NCI-H1930 (cell line): ENCODE results near the gene XRRA1.
"Not testable (repeated sequence)": the region's sequence is repeated elsewhere in the genome, so short reads cannot be mapped to it uniquely, and the experiment has no call there.

Source experiments
- DNase-seq, 2 experiments: peaks; one replicate each; lab custom pipeline; 2025; lab: John Stamatoyannopoulos, UW

The XRRA1 gene, protein sequence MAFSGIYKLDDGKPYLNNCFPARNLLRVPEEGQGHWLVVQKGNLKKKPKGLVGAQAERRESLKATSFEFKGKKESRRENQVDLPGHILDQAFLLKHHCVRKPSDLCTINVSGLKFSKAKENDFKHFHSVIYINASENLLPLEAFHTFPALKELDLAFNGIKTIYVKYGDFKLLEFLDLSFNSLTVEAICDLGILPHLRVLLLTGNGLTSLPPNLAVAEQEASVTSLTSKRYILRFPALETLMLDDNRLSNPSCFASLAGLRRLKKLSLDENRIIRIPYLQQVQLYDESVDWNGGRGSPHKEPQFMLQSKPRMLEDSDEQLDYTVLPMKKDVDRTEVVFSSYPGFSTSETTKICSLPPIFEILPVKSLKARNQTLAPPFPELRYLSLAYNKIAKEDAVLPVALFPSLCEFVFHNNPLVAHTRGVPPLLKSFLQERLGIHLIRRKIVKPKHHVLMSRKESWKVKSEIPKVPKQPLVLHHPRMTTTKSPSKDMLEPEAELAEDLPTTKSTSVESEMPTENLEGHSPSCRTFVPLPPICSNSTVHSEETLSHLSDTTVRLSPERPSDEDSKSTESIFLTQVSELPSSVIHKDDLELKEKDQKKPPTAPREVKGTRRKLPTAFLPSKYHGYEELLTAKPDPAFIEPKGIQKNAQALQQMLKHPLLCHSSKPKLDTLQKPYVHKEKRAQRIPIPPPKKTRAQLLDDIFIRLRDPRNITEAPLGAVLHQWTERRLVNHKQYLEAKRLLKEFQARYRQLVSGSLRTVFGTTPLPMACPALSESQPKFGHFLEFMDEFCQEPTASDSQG

DNA sequence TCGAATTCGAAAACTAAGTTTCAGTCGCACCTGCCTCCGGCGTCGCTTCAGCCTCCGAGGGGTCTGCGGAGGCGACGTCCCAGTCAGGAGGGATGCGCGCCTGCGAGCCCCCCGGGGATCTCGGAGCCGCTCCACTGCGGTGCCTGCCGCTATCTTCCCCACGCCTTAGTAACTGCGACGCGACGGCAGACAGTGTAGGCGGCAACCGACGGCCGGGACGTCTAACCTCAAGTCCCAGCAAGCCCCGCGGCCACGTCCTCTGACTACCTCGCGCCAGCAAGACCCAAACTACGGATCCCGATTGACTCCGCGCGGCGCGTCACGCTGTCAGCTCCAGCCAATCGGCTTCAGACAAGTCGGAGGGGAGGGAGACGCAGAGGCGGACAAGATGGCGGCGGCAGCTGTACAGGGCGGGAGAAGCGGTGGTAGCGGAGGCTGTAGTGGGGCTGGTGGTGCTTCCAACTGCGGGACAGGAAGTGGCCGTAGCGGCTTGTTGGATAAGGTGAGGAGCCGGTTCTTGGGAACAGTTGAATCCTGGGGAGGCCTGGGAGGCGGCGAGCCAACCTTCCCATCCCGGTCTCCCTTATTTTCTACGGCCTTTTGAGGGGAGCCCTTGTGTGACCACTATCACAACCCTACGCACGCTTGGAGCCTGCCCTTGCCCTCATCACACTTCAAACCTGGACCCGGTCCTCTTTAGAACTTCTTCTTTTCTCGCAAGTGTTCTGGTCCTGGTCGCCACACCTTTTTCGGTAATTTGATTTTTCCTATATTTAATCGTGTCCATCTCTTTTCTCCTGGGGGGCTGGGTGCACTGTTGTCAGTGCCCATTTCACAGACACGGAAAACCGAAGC lies at the start of gene XRRA1, which contains the start of gene SPCS2:
Gene XRRA1 (minus strand): TSS at position 194 of the 855 bp plus-strand sequence. CDS start 8,213 bp downstream, outside the sequence.
Gene SPCS2 (plus strand): TSS at position 369 of the 855 bp plus-strand sequence. CDS start 20 bp downstream, at position 389.
- DNase-seq: peak; percentile 94 to 95

DNA sequence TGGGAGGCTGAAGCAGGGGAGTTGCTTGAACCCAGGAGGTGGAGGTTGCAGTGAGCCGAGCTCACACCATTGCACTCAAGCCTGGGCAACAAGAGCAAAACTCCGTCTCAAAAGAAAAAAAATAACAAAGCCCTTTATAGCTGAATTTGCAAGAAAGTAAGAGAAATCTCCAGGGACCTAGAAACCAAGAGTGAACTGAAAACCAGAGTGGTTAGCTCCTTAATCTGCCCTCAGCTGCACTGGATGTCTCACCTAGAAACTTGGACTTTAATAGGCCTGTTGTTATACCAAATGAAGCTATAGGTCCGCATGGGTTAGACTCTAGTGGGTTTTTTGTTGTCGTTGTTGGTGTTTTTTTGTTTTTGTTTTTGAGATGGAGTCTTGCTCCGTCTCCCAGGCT lies 44.0 kb upstream of the XRRA1 start:
- no peak for DNase-seq

DNA sequence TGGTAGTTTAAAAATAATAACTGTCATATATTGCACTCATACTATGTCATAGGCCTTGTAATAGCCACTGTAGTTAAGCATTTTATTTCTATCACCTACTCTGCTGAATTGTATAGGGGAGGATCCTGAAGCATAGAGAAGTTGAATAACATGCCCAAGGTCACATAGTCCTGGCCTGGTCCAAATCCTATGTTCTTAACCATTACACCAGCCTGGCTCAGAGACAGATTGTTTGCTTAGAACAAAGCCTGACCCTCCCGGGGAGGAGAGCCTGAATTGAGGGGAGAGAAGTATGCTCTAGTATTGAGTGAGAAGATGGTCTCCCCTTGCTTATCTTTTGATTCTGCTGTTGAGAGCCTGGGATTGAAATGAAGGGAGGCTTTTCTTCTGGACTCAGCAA lies 42.0 kb upstream of the XRRA1 start:
- DNase-seq: no peak

DNA sequence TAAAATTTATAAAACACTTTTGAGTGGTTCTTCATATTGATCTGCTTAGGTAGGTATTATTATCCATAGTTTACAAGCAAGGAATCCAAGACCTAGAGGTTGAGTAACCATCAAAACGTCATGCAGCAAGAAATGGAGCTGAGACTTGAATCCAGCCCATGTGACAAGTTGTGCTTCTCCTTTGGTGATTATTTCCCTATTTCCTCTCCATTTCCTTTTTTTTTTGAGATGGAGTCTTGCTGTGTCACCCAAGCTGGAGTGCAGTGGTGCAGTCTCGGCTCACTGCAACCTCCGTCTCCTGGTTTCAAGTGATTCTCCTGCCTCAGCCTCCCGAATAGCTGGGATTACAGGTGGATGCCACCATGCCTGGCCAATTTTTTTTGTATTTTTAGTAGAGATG lies 41.3 kb upstream of the XRRA1 start:
- not testable (repeated sequence) for DNase-seq

DNA sequence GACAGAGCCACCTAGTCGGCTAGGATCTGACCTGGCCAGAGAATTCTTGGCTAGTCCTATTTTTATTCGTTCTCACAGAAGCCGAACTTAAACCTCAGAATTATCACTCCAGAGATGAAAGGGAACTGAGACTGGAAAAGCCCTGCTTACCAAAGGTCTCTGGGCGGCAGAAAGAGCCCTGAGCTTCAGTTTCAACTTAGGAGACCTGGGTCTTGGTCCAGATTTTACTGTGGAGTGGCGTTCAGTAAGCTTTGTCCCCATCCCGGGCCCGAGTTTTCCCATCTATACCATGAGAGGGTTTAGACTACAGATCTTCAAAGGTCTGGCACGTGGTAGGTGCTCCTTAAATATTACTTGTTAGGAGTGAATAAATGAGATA lies 40.4 kb upstream of the XRRA1 start:
- no peak for DNase-seq

DNA sequence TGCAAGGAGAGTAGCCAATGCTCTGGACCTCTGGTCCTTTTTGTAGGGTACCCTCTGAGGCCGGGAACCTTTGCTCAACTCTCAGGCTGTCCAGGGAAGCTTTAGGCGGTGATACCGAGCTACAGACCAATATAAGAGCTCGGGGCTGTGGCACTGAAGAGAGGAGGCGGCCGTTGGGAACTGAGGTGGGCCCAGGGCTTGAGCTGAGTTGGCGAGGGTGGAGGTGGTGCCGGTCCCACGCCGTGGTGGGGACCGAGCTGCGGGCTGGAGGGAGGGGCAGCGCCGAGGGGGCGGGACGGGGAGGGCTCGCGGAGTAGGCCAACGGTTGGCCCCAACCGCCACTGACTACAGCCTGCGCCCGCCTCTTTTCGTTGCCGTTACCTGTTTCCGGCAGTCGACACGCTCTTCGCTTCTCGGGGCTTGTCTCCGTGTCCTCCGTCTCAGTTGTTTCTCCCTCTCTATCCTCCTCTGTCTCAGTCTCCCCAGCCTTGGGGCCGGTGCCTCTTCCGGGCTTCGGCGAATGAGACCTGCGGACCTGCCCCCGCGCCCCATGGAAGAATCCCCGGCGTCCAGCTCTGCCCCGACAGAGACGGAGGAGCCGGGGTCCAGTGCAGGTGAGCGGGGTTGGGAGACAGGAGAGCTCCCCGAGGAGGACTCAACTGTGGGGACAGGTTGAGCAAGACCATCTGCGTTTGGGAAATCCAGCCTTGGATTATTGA lies 39.8 kb upstream of the XRRA1 start, which contains the start of gene NEU3:
Gene NEU3 (plus strand): TSS at position 393 of the 719 bp plus-strand sequence. CDS start 128 bp downstream, at position 521.
- peak; percentile 60 to 64 for DNase-seq

DNA sequence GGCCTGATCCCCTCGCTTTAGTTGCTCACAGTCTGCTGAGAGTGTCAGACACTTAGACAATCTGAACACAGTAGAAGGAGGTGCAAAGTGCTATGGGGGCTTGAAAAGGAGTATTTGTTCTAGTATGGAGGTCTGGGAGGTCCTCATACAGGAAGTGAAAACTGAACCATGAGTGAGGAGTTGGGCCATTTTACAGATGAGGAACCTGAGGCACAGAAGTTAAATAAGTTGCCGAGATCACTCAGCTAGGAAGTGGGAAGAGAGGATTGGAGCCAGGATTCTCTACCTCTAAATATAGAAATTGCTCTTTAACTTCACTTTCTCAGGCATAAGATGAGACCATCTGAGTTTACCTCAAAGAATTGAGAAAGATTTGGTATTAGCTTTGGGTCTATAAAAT lies 35.8 kb upstream of the XRRA1 start:
- no peak for DNase-seq

DNA sequence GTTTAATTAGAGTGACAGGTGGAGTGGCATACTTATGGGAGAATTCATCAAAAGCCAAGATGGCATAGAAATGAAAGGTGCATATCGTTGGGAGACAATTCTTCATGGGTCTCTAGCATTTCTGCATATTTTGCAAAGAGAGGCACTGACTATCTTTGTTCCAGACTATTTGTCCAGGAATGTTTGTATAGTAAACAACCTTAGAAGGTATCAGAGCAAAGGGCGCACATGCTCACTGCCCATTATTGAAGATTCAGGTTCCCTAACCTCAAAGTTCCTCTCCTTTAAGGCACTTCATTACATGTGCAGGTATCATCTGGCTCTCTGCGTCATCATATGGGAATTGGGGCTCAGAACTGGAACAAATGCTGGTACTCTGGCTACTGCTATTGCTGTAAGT lies 35.2 kb upstream of the XRRA1 start:
- DNase-seq: no peak

DNA sequence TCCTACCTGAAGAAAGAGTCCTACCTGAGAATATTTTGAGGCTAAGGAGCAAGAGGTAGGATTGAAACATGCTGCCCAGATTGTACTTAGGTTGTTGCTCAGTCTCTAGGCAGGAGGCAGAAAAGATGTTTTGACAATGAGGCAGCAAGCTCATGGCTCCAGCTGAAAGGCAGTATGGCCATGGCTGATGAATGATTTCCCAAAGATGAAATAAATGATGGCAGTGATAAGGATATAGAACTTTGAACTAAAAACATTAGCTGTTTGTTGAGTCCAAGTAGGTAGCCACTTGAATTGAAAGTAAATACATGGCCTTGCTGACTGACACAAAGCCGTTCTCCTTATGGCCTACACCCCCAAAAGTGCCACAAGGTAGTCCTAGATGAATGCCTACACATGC lies 33.0 kb upstream of the XRRA1 start:
- DNase-seq: no peak

DNA sequence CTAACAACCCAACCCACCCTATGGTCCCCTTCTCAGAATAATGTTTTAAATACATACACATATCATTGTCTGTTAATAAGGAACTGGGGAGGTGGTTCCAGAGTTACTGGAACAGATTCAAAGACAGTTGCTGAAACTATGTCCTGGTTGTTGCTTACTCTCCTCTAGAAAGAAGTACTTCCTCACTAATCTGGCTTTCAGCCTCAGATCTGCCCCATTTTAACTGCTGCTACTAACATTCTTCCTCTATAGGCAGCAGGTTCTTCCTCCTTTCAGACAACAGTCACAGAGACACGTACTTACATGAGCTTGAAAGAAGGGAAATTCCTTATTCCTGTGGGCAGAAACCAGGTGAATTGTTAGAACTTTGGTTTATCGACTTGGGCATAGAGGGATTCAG lies 31.7 kb upstream of the XRRA1 start:
- DNase-seq: no peak

DNA sequence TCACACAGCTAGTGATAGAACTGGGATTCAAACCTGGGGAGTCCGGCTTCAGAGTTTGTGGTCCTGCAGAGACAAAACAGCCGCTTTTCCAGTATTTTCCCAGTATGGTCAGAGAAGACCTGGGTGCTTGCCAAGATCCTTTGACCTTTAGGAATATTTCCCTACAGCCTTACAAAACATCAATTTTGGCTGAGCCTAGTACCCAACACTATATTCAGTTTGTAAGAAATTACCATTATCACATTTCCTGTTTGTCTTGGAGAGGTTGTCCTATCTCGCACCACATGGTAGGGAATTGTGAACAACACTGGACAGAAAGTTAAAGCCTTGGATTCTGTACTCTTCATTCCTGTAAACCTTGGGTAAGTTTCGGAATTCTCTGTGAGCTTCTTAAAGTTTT lies 29.1 kb upstream of the XRRA1 start:
- DNase-seq: no peak

DNA sequence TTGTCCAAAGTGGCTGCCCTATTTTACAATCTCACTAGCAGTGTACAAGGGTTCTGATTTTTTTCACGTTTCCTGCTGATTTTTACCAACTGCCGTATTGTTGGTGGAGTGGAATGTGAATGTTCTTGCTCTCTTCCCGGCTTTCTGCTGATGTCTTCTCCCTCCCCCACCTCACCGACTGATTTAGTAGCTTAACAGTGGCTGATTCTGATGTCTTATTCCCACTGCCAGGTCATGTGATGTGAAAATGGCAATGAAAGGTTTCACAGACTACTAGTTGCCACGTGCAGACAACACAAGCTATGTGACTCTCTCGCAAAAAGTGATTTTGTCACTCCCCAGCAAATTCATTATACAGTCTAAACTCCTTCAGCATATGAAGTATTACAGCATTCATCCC lies 22.5 kb upstream of the XRRA1 start:
- DNase-seq: no peak

DNA sequence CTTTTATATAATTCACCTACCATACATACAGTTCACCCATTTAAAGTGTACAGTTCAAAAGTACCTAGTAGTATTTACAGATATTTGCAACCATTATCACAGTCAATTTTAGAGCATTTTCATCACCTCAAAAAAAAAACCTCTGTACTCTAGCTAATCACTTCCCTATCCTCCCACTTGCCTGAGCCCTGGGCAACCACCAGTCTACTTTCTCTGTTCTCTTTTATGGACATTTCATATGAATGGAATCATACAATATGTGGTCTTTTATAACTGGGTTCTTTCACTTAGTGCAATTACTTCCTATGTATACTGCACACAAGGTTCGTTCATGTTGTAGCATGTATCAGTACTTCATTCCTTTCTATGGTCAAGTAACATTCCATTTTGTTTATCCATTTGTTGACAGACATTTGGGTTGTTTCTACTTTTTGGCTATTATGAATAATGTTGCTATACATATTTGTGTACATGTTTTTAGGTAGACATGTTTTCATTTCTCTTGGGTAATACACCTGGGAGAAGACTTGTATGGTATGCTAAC lies 22.0 kb upstream of the XRRA1 start:
- no peak for DNase-seq

DNA sequence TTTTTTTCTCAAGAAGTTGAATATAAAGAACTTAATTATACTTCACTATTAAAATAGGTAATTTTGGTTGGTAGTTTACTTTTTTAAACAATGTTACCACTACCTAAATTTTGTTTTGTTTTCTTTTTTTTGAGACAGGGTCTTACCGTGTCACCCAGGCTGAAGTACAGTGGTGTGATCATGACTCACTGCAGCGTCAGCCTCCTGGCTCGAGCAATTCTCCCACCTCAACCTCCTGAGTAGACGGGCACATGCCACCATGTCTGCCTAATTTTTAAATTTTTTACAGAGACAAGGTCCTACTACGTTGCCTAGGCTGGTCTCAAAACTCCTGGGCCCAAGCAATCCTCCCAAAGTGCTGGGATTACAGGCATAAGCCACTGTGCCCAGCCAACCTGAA lies 17.8 kb upstream of the XRRA1 start:
- DNase-seq: no peak

DNA sequence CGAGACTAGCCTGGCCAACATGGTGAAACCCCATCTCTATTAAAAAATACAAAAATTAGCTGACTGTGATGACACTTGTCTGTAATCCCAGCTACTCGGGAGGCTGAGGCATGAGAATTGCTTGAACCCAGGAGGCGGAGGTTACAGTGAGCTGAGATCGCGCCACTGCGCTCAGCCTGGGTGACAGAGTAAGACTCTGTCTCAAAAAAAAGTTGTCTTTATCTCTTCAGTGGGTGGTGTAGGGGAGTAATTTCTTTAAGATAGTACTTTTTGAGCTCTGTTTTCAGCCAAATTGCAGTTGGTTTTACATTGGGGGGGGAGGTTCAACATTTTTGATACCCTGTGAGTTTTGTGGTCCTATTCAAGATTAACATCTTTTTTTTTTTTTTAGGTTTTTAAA lies 11.2 kb upstream of the XRRA1 start:
- not testable (repeated sequence) for DNase-seq

DNA sequence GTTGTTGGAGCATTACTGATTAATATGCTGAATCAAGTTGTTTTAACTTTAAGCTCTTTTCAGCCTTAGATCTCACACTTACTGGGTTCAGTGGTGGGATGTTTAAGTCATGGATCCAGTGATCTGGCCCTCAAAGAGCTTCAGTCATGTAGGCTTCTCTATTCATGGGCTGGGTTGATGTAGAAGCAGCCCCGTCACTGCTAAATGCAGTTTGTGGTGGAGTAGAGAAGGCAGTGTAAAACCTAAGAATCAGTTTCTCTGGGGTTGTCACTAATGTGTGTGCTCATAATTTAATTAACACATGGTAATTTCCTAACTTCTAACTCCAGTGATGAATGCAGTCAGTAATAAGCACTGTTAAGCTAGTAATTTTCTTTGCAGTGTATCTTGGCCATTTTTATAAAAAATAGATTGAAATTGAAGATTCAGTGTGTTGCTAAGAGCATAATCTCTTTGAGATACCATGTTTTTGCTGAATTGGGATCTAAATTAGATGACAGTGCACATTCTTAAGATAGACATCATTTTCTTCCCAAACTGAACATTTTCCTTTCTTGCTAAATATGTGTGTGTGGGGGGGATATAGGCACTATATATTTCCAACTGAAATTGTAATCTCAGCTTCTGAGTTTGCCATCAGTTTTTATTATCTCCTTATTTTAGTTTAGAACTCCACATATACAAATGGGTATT lies 9.2 kb upstream of the XRRA1 start:
- no peak for DNase-seq

DNA sequence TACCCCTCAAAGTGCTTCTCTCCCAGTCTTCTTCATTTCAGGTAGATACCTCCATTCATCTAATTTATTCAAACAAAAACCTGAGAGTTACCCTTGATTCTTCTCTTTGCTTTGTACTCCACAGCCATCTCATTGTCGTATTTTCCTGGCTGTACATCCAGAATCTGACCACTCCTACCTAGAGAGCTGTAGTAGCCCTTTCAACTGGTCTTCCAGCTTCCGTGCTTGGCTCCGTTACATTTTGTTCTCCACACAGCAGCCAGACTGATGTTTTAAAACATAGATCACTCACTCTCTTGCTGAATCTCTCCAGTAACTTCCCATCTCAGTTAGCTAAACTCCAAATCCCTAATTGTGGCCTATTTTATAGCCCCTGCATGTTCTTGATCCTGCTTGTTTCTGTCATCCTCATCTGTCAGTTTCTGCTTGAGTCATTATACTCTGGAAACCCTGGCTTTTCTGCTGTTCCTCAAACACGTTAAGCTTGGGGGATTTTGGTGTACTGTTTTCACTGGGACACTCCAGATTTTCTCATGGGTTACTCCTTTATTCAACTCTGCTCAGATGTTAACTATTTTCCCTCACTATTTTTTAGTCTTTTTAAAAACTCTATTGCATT lies 7.6 kb upstream of the XRRA1 start:
- no peak for DNase-seq

DNA sequence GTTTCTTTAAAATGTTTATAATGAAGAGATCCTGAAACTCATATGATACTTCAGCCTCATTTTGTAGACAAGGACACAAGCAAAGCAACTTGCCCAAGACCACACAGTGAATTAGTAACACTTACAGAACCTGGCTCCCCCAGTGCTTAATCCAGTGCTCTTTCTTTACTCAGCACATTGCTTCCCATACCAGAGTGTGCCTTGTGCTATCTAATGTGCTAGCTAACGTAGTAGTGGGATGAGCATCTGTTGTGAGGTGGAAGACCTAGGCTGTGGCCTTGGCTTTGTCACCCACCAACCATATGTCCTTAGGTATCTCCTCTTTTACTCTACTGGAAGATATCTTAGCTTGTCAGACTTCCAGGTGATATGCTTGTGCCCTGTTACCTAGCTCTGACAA lies 5.3 kb upstream of the XRRA1 start:
- DNase-seq: no peak

DNA sequence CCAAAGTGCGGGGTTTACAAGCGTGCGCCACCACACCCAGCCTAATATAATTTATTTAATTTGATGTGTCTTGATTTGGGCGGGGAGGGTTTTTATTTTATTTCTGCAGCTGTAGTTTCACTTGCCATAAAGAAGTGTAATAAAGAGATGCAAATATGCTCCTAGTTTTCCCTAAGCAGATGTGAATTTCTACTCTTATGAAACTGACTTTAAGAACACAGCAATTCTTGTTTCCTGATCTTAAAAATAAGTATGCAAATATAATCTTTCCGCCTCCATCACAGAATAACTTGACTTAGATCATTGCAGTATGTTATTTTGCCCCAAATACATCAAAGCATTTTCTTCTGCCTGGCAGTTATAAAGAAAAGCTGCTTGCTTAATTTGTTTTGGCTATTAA lies 4.6 kb upstream of the XRRA1 start:
- no peak for DNase-seq

DNA sequence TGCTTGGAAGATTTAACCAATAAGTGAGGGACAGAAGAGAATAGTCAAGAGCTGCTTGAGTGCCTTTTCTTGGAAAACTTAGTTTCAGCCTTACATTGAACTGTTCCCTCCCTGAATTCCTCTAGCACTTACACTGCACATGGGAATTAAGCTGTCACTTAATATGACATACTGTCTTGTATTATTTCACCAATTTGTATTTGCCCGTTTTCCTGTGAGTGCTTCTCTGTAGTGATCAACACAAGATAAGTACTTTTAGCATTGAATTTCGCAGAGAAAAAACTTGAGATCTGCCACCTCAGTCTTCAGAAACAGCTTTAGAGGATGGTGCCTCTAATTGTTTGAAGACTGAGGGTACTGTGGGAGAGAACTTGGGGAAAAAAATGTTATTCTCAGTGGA lies 3.9 kb upstream of the XRRA1 start:
- no peak for DNase-seq
